ENCODE measurements around the gene PDK3.

The PDK3 gene

DNA sequence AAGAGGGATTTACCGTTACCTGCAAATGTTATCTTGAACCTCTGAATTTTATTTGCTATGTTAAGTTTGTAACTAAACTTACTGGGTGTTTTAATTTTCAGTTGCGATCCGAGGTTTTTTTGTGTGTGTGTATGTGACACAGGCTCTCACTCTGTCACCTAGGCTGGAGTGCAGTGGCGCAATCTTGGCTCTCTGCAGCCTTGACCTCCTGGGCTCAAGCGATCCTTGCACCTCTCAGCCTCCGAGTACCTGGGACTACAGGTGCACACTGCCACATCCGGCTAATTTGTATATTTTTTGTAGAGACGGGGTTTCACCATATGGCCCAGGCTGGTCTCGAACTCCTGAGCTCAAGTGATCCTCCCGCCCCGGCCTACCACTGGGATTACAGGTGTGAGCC, 18.5 kb downstream of the PDK3 start:
- no peak for DNase-seq

GRCh38 chrX:24485323-24485722, 20.2 kb downstream of the PDK3 start:
- no peak for DNase-seq

DNA sequence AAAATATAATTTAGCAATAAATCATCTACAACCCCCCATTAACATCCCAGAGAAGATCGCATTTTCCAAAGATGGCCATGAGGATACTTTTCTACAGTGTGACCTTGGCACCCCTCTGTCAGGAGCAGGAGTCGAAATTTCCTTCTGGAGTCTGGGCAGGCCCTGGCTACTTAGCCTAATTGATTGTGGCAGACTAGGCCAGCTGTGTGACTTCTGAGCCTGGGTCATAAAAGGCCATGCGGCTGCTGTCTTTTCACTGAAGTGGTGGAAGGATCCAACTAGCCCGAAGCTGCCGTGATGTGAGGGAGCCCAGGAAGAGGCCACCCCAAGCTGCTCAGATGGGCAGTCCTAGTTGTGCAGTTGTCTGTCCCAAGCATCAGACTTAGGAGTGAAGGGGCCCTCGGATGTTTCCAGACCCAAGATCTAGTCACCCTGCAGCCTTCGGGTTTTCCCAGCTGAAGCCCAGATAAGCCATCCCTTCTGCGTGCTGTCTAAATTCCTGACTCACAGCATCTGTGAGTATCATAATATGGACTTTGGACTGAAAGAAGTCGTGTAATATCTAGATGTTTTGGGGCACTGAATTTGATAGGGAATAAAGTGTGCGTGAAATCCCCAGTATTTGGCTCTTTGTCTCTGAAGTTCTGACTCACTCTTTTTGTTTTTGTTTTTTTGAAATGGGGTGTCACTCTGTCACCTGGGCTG, 21.0 kb downstream of the PDK3 start:
- DNase-seq: no peak

- DNase-seq: no peak
Observed at GRCh38 chrX:24487571-24487970, 22.5 kb downstream of the PDK3 start.

- no peak for DNase-seq
Observed at GRCh38 chrX:24491741-24492140, 26.7 kb downstream of the PDK3 start.

DNA sequence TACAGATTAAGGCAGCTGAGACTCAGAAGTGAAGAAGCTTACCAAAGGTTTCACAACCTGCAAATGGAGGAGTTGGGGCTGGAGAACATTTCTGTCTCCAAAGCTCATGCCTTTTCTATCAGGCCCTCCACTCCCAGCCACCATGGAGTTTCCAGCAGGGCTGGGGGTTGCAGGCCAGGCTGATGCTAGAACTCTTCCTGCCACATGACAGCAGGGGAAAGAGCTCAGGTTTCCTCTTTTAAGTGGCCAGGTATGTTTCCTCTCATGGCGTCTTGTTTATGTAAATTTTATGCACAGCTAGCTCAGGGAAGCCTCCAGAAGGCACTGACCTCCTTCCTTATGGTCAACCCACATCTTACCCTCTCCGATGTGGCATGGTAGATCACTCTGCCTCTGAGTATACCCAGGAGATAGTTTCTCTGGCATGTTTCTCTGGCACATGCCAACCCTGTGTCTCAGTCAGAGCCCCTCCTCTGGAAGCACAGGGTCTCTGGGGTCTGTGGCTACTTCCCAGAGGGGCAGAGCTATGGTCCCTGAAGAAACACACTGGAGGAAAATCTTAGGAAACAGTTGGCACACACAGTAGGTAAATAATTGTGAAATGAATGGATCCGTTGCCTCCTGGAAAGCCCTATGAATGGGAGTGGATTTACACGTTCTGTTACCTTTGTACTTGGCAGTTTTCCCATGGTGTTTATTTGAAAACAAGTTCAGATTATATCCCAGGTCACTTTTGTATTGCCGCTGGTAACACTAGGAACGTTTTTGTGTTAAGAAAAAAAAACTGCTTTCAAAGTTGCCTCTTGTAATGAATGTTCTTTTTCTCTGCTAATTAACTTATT, 28.9 kb downstream of the PDK3 start:
- DNase-seq: no peak

DNA sequence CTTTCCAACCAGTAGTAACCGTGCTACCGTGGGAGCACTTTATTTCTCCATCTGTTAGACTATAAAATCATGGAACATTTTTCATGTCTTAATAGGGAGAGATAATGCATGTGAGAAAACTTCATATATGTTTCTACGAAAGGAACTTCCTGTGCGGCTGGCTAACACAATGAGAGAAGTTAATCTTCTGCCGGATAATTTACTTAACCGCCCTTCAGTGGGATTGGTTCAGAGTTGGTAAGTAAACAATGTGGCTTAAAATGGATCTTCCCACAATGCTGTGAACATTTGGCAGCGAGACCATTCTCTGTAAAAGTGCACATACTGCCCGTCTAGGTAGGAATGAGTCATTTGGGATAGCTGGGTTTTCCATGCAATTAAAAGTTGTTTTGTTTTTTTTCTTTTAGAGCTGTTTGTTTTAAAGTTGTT, 29.6 kb downstream of the PDK3 start:
- no peak for DNase-seq

DNA sequence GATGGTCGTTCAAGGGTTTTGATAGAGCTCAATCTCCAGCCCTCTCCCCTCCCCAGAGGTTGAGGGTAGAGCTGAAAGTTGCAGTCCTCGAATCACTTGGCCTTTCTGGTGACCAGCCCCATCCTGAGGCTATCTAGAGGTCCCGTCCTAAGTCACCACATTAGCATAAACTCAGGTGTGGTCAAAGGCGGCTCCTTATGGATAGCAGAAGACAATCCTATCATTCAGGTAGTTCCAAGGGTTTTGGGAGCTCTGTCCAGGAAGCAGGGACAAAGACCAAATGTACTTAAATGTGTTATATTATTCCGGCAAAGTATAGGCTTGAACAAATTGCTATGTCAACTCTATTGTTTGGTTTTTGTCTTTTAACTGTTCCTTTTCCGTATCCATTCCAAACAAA, 30.6 kb downstream of the PDK3 start:
- no peak for DNase-seq

DNA sequence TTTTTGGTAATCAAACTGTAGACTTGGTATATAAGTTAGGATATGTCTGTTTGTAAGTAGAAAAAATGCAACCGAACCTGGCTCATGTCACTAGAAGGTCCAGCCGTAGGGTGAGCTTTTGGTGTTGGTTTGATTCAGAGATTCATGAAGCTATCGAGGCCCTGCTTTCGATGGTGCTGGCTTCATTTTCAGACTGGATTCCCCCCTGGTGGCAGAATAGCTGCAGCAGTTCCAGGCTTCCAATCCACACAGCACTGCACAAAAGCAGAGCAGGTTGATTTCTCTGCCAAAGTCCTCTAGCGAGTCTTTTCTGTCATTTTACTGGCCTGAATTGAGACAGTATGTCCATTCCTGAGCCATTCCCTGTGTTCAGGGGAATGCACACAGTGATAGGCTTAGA, 33.1 kb downstream of the PDK3 start:
- DNase-seq: no peak

DNA sequence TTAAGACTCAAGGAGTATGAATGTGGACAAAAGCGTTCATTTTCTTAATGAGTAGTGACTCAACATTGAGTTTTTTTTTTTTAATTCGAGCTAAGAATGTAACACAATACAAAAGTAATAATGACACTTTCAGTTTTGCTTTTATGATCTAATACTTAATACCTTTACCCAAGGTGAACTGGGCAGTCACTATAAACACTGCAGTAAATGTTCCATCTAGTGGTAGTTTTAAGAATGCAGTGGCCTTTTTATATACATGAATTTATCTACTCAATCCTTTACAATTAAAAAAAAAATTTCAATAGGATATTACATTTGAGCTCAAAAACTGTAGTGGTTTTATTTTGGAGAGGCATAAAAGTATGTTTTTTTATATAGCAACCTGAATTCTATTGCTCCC, 33.9 kb downstream of the PDK3 start:
- no peak for DNase-seq

GRCh38 chrX:24506082-24506481, 41.0 kb downstream of the PDK3 start:
- DNase-seq: no peak

DNA sequence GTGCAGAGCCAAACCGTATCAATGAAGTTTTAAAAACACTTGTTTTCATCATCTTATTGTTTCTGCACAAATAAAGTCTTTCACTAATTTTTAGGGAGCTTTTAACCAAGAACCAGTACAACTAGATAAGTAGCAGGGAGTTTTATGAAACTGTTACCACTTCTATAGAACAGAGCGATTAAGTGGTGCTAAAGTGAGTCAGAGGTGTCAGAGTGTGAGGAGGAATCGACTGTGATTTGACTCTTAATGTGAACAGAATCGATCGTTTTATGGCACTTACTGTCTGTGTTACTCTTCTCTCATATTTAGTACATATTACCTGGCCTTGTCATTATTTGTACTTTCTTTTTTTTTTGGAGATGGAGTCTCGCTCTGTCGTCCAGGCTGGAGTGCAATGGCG, 43.3 kb downstream of the PDK3 start:
- DNase-seq: no peak

GRCh38 chrX:24513416-24513815, 48.3 kb downstream of the PDK3 start:
- no peak for DNase-seq

DNA sequence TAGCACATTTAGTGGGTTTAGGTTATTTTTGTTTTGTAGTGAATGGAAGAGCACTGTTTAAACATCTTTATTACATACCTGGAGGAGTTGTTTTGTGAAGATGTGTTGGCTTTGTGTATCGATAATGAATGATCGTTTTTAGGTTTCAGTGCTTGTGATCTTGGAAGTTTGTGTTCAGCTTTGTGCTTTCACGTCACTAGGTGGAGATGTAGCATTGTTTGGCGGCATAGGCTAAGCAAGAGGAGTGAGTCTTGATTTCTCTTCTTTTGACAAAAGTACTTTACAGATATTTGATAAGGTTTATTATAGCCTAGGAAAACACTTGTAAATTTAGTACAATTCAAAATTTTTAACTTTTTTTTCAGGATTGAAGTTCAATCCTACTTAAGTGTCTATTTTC, 50.4 kb downstream of the PDK3 start:
- DNase-seq: no peak

DNA sequence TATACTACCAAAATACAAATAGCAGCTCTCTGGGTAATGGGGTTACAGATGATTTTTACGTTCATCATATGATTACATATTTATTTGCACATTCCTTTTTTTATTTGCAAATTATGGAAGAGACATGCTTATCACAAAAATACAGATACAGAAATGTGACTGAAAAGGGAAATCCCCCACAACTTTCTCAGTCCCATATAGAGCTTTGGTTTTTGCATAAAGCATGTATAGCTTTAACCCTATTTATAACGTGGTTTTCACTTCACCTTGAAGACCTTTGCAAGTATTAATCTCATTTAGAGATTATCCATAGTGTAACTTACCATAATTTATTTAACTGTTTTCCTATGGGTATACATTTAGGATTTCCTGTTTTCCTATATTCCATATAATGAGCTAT, 55.4 kb downstream of the PDK3 start:
- DNase-seq: no peak

DNA sequence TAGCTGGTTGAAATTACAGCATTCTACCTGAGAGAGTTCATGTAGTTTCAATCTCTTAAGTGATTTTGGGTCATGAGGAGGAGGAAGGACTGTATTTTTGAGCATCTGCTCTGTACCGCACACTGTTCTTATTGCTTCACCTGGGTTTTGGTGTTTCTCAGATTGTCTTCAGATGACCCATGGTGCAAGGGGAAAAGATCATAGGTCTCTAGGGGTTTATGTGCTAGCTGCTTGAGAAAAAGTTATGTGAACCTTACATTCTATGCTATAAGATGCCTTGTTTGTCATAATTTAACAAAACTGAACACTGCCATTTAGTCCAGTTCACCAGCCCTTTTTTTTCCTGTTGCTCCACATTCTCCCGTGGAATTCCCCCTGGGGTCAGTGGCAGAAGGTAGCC, 60.4 kb downstream of the PDK3 start:
- DNase-seq: no peak

DNA sequence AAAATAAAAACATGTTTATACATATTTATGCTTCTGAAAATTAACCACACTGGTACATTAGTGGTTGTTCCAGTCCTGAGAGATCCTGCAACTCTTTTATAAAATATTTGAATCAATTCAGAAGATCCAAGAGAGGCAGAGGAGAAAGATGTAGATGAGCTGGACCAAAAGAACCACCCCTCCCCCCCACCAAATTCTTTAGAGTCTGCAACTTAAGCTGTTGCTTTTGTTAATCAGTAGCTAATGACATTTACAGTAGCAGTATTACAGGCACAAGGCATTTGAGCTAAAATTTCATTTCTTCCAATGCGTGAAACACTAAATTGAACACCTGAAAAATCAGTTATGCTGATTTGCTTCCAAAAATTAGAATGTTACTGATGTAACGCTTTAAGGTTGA, 61.5 kb downstream of the PDK3 start:
- DNase-seq: no peak

GRCh38 chrX:24528605-24529004, 63.5 kb downstream of the PDK3 start:
- no peak for DNase-seq

- DNase-seq: no peak
Observed at GRCh38 chrX:24536551-24536950, 71.5 kb downstream of the PDK3 start.

DNA sequence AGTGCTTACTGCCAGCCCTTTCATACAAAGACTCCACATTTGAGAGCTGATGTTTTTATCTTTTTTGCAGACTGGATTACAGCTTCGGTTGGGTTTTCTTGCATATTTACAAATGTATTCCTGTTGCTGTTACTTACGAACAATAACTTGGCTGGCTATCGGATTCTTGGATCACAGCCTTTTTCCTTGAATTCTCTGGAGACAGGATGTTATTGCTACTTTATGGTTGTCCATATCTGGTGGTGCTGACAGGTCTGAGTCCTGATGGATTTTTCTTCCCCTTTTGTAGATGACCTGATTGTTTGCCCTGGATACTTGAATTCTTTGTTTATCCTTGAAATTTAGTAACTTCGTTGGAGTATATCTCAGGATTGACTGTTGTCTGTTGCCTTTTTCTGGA, 77.7 kb downstream of the PDK3 start:
- no peak for DNase-seq

GRCh38 chrX:24547961-24548360, 82.9 kb downstream of the PDK3 start:
- no peak for DNase-seq

- no peak for DNase-seq
Observed at GRCh38 chrX:24550166-24550565, 85.1 kb downstream of the PDK3 start.

DNA sequence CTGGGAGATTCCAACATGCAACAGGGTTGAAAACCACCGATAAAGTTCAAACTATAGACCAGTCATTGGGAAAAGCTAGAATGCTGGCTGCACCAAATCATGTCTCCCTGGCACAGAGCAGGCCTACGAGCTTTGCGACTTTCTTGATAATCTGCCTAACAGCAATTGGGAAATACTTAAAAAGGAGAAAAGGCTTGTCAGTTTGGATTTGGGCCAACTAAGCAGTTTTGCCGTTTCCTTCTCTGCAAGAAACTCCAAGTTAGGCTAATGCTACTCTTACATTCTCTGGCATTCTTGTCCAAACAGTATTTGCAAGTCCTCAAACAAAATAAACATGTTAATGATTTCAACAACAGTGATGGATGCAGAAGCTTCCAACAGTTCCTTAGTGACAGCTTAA, 87.9 kb downstream of the PDK3 start:
- DNase-seq: no peak

GRCh38 chrX:24561121-24561520, 96.0 kb downstream of the PDK3 start:
- DNase-seq: no peak
